Neural crest cell (in vitro differentiated cells): ENCODE results near the gene TANC2. TPM values are rescaled to one million over a fixed set of nuclear protein-coding genes. Genes with fewer than 3 reads are reported as not detected.
A peak's percentile ranks its signal among the peaks of the same experiment; 100 is the strongest.

Experiments used
- DNase-seq: peaks from one replicate; pipeline ENCODE4 v3.0.0; 2021; ENCODE audit warnings: low read depth, mixed read lengths, low spot score
- H3K27ac Mint-ChIP-seq: one replicate; pipeline ENCODE4 v1.8.0; 2021; ENCODE audit warnings: mild to moderate bottlenecking, mixed read lengths; ENCODE audit not compliant: unreplicated experiment
- H3K27me3 Mint-ChIP-seq: 2 replicates; pipeline ENCODE4 v1.8.0; 2021; ENCODE audit warnings: low read depth, mild to moderate bottlenecking, mixed read lengths
- H3K36me3 Mint-ChIP-seq: 2 replicates; pipeline ENCODE4 v1.8.0; 2021; ENCODE audit warnings: low read depth, mild to moderate bottlenecking, mixed read lengths
- H3K4me1 Mint-ChIP-seq: 2 replicates; pipeline ENCODE4 v1.8.0; 2021; ENCODE audit warnings: mixed read lengths
- H3K4me3 Mint-ChIP-seq: one replicate; pipeline ENCODE4 v1.8.0; 2021; ENCODE audit warnings: mild to moderate bottlenecking, mixed read lengths
- H3K9me3 Mint-ChIP-seq: 2 replicates; pipeline ENCODE4 v1.8.0; 2021; ENCODE audit warnings: mixed read lengths
- total RNA-seq: library from RNA; stranded (reverse); gene quantifications from 2 replicates; pipeline ENCODE4 v1.2.1, GENCODE V29; 2021
- TF ChIP-seq, protein P1 (sequence below): fragments of 200-600 bp; sonication (generic); conservative IDR thresholded peaks from 2 replicates; pipeline ENCODE4 v1.5.0; 2021; ENCODE audit warnings: antibody characterized with exemption, mild to moderate bottlenecking

The TANC2 gene
- total RNA-seq, 1 donor from 2014 or later = 37.8 TPM

DNA sequence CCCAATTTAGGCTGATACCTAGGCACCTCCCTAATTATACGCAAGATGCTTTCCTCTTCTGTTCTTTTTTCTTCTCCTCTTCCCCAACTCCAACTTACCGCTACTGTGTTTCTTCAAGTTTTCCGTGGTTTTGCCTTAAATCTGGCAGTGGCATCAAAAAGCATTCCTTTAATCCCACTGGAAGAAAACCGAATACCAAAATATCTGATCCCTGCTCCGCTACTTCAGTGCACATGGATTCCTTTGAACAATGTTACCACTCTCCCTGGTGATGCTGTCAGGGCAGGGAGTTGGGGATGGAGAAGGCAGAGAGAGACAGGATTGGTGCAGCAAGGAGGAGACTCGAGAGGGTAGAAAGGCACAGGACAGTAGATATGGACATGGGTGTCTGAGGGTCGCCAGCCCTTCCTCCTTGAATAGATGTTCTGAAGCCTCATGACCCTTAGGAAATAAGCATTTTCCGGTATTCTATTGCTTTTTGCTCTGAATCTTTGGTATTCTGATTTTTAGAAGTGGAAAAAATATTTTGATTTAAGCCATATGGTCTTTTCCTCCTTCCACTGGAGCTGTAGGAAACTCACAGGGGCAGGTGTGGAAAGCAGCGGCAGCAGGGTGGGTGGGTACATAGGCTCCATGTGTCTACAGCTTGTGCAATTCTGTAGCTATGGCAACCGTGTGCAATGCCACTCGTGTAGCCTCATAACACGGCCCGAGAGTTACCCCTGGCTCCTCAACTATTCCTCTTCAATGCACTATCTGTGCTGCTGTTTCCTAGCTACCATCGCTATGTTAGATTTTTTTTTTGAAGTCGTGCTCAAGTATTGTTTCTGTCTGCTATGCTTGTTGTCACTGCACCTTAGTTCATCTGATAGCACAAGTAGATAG, 32.3 kb upstream of the TANC2 start:
- Mint-ChIP-seq H3K4me3 (no peak overlapping the region), H3K27me3 (peaks cover 2% of the 10 kb centered on the region), H3K27ac (no peak overlapping the region), H3K4me1 (peaks cover 15% of the 10 kb centered on the region), H3K36me3 (no peaks in the 10 kb centered on the region), H3K9me3 (peaks cover 2% of the 10 kb centered on the region)
- no peak for DNase-seq
- TF ChIP-seq, protein P1, sequence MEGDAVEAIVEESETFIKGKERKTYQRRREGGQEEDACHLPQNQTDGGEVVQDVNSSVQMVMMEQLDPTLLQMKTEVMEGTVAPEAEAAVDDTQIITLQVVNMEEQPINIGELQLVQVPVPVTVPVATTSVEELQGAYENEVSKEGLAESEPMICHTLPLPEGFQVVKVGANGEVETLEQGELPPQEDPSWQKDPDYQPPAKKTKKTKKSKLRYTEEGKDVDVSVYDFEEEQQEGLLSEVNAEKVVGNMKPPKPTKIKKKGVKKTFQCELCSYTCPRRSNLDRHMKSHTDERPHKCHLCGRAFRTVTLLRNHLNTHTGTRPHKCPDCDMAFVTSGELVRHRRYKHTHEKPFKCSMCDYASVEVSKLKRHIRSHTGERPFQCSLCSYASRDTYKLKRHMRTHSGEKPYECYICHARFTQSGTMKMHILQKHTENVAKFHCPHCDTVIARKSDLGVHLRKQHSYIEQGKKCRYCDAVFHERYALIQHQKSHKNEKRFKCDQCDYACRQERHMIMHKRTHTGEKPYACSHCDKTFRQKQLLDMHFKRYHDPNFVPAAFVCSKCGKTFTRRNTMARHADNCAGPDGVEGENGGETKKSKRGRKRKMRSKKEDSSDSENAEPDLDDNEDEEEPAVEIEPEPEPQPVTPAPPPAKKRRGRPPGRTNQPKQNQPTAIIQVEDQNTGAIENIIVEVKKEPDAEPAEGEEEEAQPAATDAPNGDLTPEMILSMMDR = no peak

DNA sequence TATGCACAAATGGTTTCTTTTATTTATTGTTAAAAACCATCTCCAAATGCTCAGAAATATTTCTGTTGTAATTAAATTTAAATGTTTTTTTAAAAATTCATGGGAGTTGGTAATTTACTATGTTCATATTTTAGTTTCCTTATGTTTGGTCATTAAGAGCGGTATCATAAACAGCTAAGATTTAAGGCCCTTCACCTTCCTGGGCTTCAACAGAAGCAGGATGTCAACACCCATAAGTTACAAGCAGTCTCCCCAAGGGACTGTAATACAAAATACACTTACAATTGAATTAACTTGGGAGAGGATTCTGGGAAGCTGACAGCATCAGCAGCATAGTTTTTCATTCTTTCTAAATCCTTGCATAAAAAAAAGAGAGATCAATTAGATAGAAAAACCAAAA, 30.9 kb upstream of the TANC2 start:
- TF ChIP-seq, protein P1 = no peak
- no peak overlapping the region for H3K27ac Mint-ChIP-seq
- no peaks in the 10 kb centered on the region for H3K36me3 Mint-ChIP-seq
- H3K27me3 Mint-ChIP-seq = peaks cover 4% of the 10 kb centered on the region
- H3K9me3 Mint-ChIP-seq = peaks cover 6% of the 10 kb centered on the region
- H3K4me1 Mint-ChIP-seq = peaks cover 15% of the 10 kb centered on the region
- DNase-seq = no peak
- no peak overlapping the region for H3K4me3 Mint-ChIP-seq

DNA sequence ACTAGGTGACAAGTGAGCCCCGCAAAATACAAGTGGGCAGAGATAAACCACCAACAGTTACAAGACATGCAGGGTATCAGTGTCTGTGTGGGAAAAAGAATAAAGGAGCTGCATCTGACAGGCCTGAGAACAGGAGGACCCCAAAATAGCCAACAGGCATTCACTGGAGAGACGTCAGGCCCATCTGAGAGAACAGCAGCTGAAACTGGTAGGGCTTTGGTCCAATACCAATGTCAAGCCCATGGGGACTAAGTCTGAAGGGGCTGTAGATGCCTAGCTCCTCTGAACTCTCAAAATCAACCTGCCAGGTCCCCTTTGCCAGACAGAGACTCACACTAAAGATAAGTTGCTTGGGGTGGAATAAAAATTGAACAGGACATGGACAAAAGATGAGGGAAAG, 30.5 kb upstream of the TANC2 start:
- TF ChIP-seq, protein P1 = no peak
- peaks cover 12% of the 10 kb centered on the region for H3K4me1 Mint-ChIP-seq
- peaks cover 6% of the 10 kb centered on the region for H3K9me3 Mint-ChIP-seq
- H3K27me3 Mint-ChIP-seq = peaks cover 4% of the 10 kb centered on the region
- H3K36me3 Mint-ChIP-seq = no peaks in the 10 kb centered on the region
- H3K27ac Mint-ChIP-seq = peak overlapping the region; percentile 14
- DNase-seq = no peak
- H3K4me3 Mint-ChIP-seq = no peak overlapping the region

DNA sequence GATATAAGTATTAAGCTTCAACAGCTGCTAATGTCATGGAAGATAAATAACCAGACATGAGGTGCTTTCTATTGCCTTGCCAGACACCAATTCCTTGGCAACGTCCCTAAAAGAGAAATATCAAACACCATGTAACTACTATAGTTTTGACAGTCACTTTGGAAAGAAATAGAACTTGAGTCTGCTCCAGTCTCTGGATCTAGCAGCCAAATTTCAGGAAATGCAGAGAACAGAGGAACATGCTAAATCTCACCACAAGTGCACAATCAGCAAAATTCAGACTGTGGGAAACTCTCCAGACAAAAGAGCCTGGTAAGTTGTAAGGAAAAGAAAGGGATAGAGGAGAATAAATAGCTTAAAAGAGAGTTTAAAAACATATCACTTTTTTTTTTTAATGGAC, 28.4 kb upstream of the TANC2 start:
- peaks cover 4% of the 10 kb centered on the region for H3K27me3 Mint-ChIP-seq
- H3K27ac Mint-ChIP-seq = no peak overlapping the region
- H3K9me3 Mint-ChIP-seq = peaks cover 11% of the 10 kb centered on the region
- TF ChIP-seq, protein P1 = no peak
- H3K4me1 Mint-ChIP-seq = peaks cover 5% of the 10 kb centered on the region
- H3K36me3 Mint-ChIP-seq = peaks cover 7% of the 10 kb centered on the region
- no peak for DNase-seq
- H3K4me3 Mint-ChIP-seq = no peak overlapping the region

DNA sequence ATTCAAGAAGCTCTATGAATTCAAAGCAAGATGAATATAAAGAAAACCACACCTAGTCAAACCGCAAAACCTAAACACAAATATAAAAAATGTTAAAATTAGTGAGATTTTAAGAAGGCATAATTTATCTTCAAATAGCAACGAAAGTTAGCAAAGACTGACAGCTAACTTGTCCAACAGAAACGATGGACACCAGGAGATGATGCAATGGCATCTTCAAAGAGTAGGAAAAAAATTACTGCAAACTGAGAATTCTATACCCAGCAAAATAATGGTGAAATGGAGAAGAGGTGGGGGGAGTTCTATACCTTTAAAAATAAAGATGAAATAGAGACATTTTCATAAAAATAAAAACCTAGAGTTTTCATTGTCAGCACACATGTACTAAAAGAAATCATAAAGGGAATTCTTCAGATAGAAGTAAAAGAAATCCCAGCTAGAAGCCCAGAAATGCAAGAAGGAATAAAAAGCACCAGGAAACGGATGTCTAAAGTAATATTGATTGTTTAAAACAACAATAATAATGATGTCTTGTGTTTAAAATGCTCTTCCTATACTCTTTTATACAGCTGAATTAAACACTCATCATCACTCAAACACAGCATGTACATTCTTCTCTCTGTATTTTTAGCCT, 24.6 kb upstream of the TANC2 start:
- H3K4me1 Mint-ChIP-seq = no peaks in the 10 kb centered on the region
- H3K27me3 Mint-ChIP-seq = peaks cover 4% of the 10 kb centered on the region
- peaks cover 11% of the 10 kb centered on the region for H3K9me3 Mint-ChIP-seq
- DNase-seq = no peak
- H3K27ac Mint-ChIP-seq = no peak overlapping the region
- peaks cover 7% of the 10 kb centered on the region for H3K36me3 Mint-ChIP-seq
- TF ChIP-seq, protein P1 = no peak
- H3K4me3 Mint-ChIP-seq = no peak overlapping the region
